Fibroblast of lung (primary cell): ENCODE results near the gene COL8A1.

Source experiments
- CTCF ChIP-seq, 2 donors: IDR thresholded peaks in 1 of 2; conservative IDR thresholded peaks in 1 of 2; 1 replicate in 1 of 2; 2 replicates in 1 of 2; pipeline ENCODE4 v1.5.1; 2011 to 2012; ENCODE audit warnings: low read length in 2 of 2, control low read depth in 1 of 2, inconsistent platforms in 1 of 2, low read depth in 1 of 2, mild to moderate bottlenecking in 1 of 2
- EZH2 ChIP-seq: IDR thresholded peaks from 2 replicates; pipeline ENCODE4 v1.5.1; 2012; ENCODE audit warnings: low read length, control low read depth, mild to moderate bottlenecking; ENCODE audit errors: missing control alignments

- TF ChIP-seq CTCF (conservative IDR thresholded peaks at IDR 0.05 in 1 of 2, IDR thresholded peaks at IDR 0.05 in 1 of 2; ENCODE audit: low read depth in 1 of 2, low read length in 2 of 2) (no peak), EZH2 (no peak)
These were observed 126.9 kb downstream of the COL8A1 start for GRCh38 chr3:99765042-99765942.
